Measurements from ENCODE around the gene INO80D.
"Not testable (repeated sequence)": the region's sequence is repeated elsewhere in the genome, so short reads cannot be mapped to it uniquely, and the experiment has no call there.

DNA sequence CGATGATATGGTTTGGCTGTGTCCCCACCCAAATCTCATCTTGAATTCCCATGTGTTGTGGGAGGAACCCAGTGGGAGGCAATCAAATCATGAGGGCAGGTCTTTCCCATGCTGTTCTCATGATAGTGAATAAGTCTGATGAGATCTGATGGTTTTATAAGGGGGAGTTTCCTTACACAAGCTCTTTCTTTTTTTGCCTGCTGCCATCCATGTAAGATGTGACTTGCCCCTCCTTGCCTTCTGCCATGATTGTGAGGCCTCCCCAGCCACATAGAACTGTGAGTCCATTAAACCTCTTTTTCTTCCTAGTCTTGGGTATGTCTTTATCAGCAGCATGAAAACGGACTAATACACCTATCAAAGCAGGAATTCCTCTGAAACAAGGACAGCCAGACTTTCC lies 107.2 kb downstream of the INO80D start:
- TF ChIP-seq, protein P1, sequence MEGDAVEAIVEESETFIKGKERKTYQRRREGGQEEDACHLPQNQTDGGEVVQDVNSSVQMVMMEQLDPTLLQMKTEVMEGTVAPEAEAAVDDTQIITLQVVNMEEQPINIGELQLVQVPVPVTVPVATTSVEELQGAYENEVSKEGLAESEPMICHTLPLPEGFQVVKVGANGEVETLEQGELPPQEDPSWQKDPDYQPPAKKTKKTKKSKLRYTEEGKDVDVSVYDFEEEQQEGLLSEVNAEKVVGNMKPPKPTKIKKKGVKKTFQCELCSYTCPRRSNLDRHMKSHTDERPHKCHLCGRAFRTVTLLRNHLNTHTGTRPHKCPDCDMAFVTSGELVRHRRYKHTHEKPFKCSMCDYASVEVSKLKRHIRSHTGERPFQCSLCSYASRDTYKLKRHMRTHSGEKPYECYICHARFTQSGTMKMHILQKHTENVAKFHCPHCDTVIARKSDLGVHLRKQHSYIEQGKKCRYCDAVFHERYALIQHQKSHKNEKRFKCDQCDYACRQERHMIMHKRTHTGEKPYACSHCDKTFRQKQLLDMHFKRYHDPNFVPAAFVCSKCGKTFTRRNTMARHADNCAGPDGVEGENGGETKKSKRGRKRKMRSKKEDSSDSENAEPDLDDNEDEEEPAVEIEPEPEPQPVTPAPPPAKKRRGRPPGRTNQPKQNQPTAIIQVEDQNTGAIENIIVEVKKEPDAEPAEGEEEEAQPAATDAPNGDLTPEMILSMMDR (IDR thresholded peaks at IDR 0.05), result not testable (repeated sequence)
- not testable (repeated sequence) for TF ChIP-seq POLR2A (IDR thresholded peaks at IDR 0.05)

All from heart left ventricle (tissue), 13 donors.